ENCODE data around the gene DDX39A.

GRCh38 chr19:14375582-14376291 lies 43.4 kb downstream of the DDX39A start:
- TF ChIP-seq CTCF (IDR thresholded peaks at IDR 0.05) (no peak), REST (IDR thresholded peaks at IDR 0.05; ENCODE audit: insufficient read depth in 1 of 2, low read depth in 2 of 2, low read length in 1 of 2) (no peak), POLR2AphosphoS5 (IDR thresholded peaks at IDR 0.05; ENCODE audit: low read depth, low read length) (no peak), SIN3A (IDR thresholded peaks at IDR 0.05; ENCODE audit: borderline replicate concordance, insufficient read depth, low read depth, low read length) (no peak)

Measured in Panc1 (cell line).